HepG2 (cell line): ENCODE measurements around the gene R3HCC1L. TPM values are rescaled to one million over a fixed set of nuclear protein-coding genes. Genes with fewer than 3 reads are reported as not detected.

Source experiments
- ATAC-seq: fragments of 200-7000 bp; cut with Tn5 transposase; 3 replicates; pipeline ENCODE4 v1.9.1; 2020; ENCODE audit warnings: mild to moderate bottlenecking, moderate library complexity
- BruUV-seq: library from RNA; stranded (reverse); fragments of 400-500 nt; replicated peaks from 2 replicates; lab custom pipeline; 2021; lab: Mats Ljungman, UMichigan
- CTCF ChIA-PET: fragments of 300-600 bp; formaldehyde crosslinking; extraction: SDS; loops from one replicate; lab custom pipeline; 2021; ENCODE audit warnings: low total read pairs, inconsistent platforms, low intra/inter-chr PET ratio; lab: Yijun Ruan, JAX
- POLR2A ChIA-PET: fragments of 350-600 bp; sonication (Branson Sonifier 250); formaldehyde crosslinking; loops from one replicate; lab custom pipeline; 2020; ENCODE audit warnings: antibody characterized with exemption, inconsistent platforms; lab: Yijun Ruan, JAX
- DNase-seq: peaks from one replicate; pipeline ENCODE4 v3.0.0-alpha.2; 2015; ENCODE audit warnings: low spot score
- FAIRE-seq: peaks from 3 replicates; lab custom pipeline; 2011; peaks lifted over from hg19 to GRCh38; lab: Jason Lieb, UNC
- H2AFZ ChIP-seq: one replicate; pipeline ENCODE4 v1.6.1; 2011; ENCODE audit warnings: low read length, inconsistent platforms
- H3K27ac ChIP-seq: fragments of 300-600 bp; 3 replicates; pipeline ENCODE4 v1.8.0; 2011; ENCODE audit warnings: mixed run types, mild to moderate bottlenecking, mixed read lengths, low read length, inconsistent platforms; ENCODE audit not compliant: insufficient read depth; ENCODE audit errors: extremely low read length
- H3K27me3 ChIP-seq, 2 experiments: fragments of 200-600 bp in 1 of 2; 2 replicates in 1 of 2; 3 replicates in 1 of 2; pipeline versions ENCODE4 v1.6.0 to v1.8.0; 2011; ENCODE audit warnings: low read length in 2 of 2, mild to moderate bottlenecking in 2 of 2, moderate library complexity in 2 of 2, inconsistent platforms in 1 of 2; ENCODE audit not compliant: insufficient read depth in 2 of 2, control insufficient read depth in 1 of 2
- H3K36me3 ChIP-seq, 2 experiments: fragments of 200-600 bp in 1 of 2; replicated peaks in 1 of 2; 2 replicates in 1 of 2; 3 replicates in 1 of 2; pipeline versions ENCODE4 v1.5.1 to v1.8.0; 2011; ENCODE audit warnings: low read length in 2 of 2, inconsistent platforms in 1 of 2; ENCODE audit not compliant: insufficient read depth in 2 of 2, control insufficient read depth in 1 of 2
- H3K4me1 ChIP-seq: 2 replicates; pipeline ENCODE4 v1.5.1; 2012; ENCODE audit warnings: low read length, inconsistent platforms; ENCODE audit not compliant: insufficient read depth
- H3K4me2 ChIP-seq: 2 replicates; pipeline ENCODE4 v1.6.0; 2011; ENCODE audit warnings: low read depth, low read length, inconsistent platforms
- H3K4me3 ChIP-seq, 3 experiments: fragments of 200-600 bp in 1 of 3; sonication (generic), shearing (Covaris generic) in 1 of 3; replicated peaks in 1 of 3; 2 replicates each; pipeline ENCODE4 v1.5.1; 2011 to 2016; ENCODE audit warnings: low read length in 3 of 3, inconsistent platforms in 2 of 3, low read depth in 2 of 3, mild to moderate bottlenecking in 2 of 3, control low read depth in 1 of 3, mixed read lengths in 1 of 3; ENCODE audit not compliant: insufficient read depth in 1 of 3
- H3K79me2 ChIP-seq: one replicate; pipeline ENCODE4 v1.6.1; 2011; ENCODE audit warnings: low read length, inconsistent platforms; ENCODE audit not compliant: insufficient read depth
- H3K9ac ChIP-seq: 2 replicates; pipeline ENCODE4 v1.6.0; 2011; ENCODE audit warnings: mild to moderate bottlenecking, low read depth, low read length, inconsistent platforms; ENCODE audit not compliant: insufficient read depth
- H3K9me3 ChIP-seq: 2 replicates; pipeline ENCODE4 v1.5.1; 2012; ENCODE audit warnings: mild to moderate bottlenecking, low read length
- H4K20me1 ChIP-seq: 2 replicates; pipeline ENCODE4 v1.6.0; 2011; ENCODE audit warnings: inconsistent platforms, mild to moderate bottlenecking, low read length, moderate library complexity; ENCODE audit not compliant: insufficient read depth
- ATRX ChIP-seq: sonication (generic); formaldehyde crosslinking; IDR thresholded peaks from 2 replicates; pipeline ENCODE4 v1.4.0; 2020; ENCODE audit warnings: missing genetic modification reagents, borderline replicate concordance
- FOXP1 ChIP-seq, 2 experiments: fragments of 450-650 bp in 1 of 2; IDR thresholded peaks; 2 replicates each; pipeline ENCODE4 v1.6.1; 2017 to 2018; ENCODE audit warnings: antibody characterized with exemption in 1 of 2
- KAT2B ChIP-seq: fragments of 150-350 bp; IDR thresholded peaks from 2 replicates; pipeline ENCODE4 v1.6.1; 2014; ENCODE audit warnings: low read depth, low read length, borderline replicate concordance
- KDM1A ChIP-seq: IDR thresholded peaks from 2 replicates; pipeline ENCODE4 v1.6.1; 2016; ENCODE audit warnings: missing compliant biosample characterization
- PHB2 ChIP-seq: fragments of 450-650 bp; IDR thresholded peaks from 2 replicates; pipeline ENCODE4 v1.6.1; 2018; ENCODE audit not compliant: partially characterized antibody
- RNF2 ChIP-seq: fragments of 450-650 bp; conservative IDR thresholded peaks from 2 replicates; pipeline ENCODE4 v1.6.1; 2016; ENCODE audit warnings: low read depth
- TAF15 ChIP-seq: fragments of 200-400 bp; formaldehyde crosslinking; IDR thresholded peaks from one replicate; pipeline ENCODE4 v1.6.1; 2018; ENCODE audit warnings: mild to moderate bottlenecking, low read depth, low read length; ENCODE audit not compliant: poor library complexity, severe bottlenecking
- TOPORS ChIP-seq: sonication (generic); formaldehyde crosslinking; IDR thresholded peaks from 2 replicates; pipeline ENCODE4 v1.8.0; 2023; ENCODE audit warnings: mild to moderate bottlenecking, missing genetic modification reagents
- ZFP36 ChIP-seq: fragments of 150-350 bp; IDR thresholded peaks from 2 replicates; pipeline ENCODE4 v1.6.1; 2018; ENCODE audit warnings: borderline replicate concordance, low read length, low read depth; ENCODE audit not compliant: partially characterized antibody
- ZFX ChIP-seq: sonication (generic); formaldehyde crosslinking; IDR thresholded peaks from 2 replicates; pipeline ENCODE4 v1.4.0; 2020; ENCODE audit warnings: mild to moderate bottlenecking, low read depth, missing genetic modification reagents, moderate library complexity
- ZNF292 ChIP-seq: sonication (generic); formaldehyde crosslinking; IDR thresholded peaks from 2 replicates; pipeline ENCODE4 v1.8.1; 2022; ENCODE audit warnings: mild to moderate bottlenecking, low read depth, missing genetic modification reagents, borderline replicate concordance
- ZNF687 ChIP-seq: sonication (generic); formaldehyde crosslinking; IDR thresholded peaks from 2 replicates; pipeline ENCODE4 v1.5.1; 2020; ENCODE audit warnings: mild to moderate bottlenecking, missing genetic modification reagents, moderate library complexity
- ZNF709 ChIP-seq: sonication (generic); formaldehyde crosslinking; IDR thresholded peaks from 2 replicates; pipeline ENCODE4 v1.5.0; 2020; ENCODE audit warnings: mild to moderate bottlenecking, missing genetic modification reagents
- ZNF841 ChIP-seq: sonication (generic); formaldehyde crosslinking; IDR thresholded peaks from 2 replicates; pipeline ENCODE4 v1.8.1; 2023; ENCODE audit warnings: missing genetic modification reagents, borderline replicate concordance
- WGBS: methylation state at CpG from one replicate; pipeline ENCODE4 v1.1.6; 2017; ENCODE audit warnings: low lambda C conversion rate; 5-methylcytosine and 5-hydroxymethylcytosine counted together
- in situ Hi-C: cut with HindIII; loops from 2 replicates; pipeline ENCODE4 v1.10.0; 2017; ENCODE audit warnings: low pct_unique_long_range_greater_than_20kb; ENCODE audit not compliant: extremely low pct_ligation_motif_present
- intact Hi-C: fragments of 100-400 bp; cut with micrococcal nuclease; formaldehyde crosslinking; loops from one replicate; pipeline ENCODE4 v1.10.0; 2022; ENCODE audit not compliant: unreplicated experiment
- polyA plus RNA-seq, 8 experiments: library from polyadenylated mRNA; depleted of rRNA in 3 of 8; stranded (reverse) in 7 of 8; unstranded in 1 of 8; fragments of >200 nt; fragmentation: Illumina TruSeq in 4 of 8; extraction: Trizol in 4 of 8; gene quantifications; 2 replicates each; pipeline versions ENCODE4 v1.2.1 to v1.2.3, GENCODE V29; 2011 to 2016; ENCODE audit warnings: low read depth in 4 of 8, missing spikeins in 1 of 8, mixed read lengths in 1 of 8; ENCODE audit not compliant: insufficient read depth in 1 of 8
- total RNA-seq, 5 experiments: library from RNA; depleted of rRNA; stranded (reverse); fragments of >200 nt; fragmentation: Illumina TruSeq; extraction: Trizol; gene quantifications; 2 replicates each; pipeline ENCODE4 v1.2.3, GENCODE V29; 2016; ENCODE audit warnings: low read depth in 1 of 5

Gene R3HCC1L
- total and polyA plus RNA-seq, 2 of the 13 experiments (the other 11 are each of a cell fraction or from before 2014, with no cell fraction given) = 6.5 to 12.2 TPM

- no peak for TF ChIP-seq ZFX
- no peak for TF ChIP-seq KDM1A (CRISPR knock-in tag)
- no peak for TF ChIP-seq KAT2B
- no peak for TF ChIP-seq RNF2
- TF ChIP-seq ZFP36 = no peak
Observed at GRCh38 chr10:98286419-98286818, 152.0 kb downstream of the R3HCC1L start (continued).

- in situ Hi-C loops = no loop called here
- no peaks in the 10 kb centered on the region for H4K20me1 ChIP-seq
- FAIRE-seq = no peak
- BruUV-seq = no TSS peak
- no peak for TF ChIP-seq ZNF841 (CRISPR knock-in tag)
- TF ChIP-seq TOPORS = no peak
- no peak for TF ChIP-seq ZNF687
- TF ChIP-seq ZNF292 (CRISPR knock-in tag) = no peak
- no peak for TF ChIP-seq FOXP1 (IDR thresholded peaks at IDR 0.05)
- TF ChIP-seq FOXP1 (CRISPR knock-in tag; IDR thresholded peaks at IDR 0.05) = no peak
- no peak for TF ChIP-seq TAF15
- TF ChIP-seq ATRX = no peak
- TF ChIP-seq PHB2 = no peak
- no peak for TF ChIP-seq ZNF709 (CRISPR knock-in tag)
- ChIA-PET CTCF (no interaction called here), POLR2A (interaction anchor here (1.4 kb wide), 1 partner anchor 18 kb away, joined by 3 read pairs; no protein-coding TSS in a partner anchor)
- no peaks in the 10 kb centered on the region for H3K9me3 ChIP-seq
- H3K79me2 ChIP-seq = no peaks in the 10 kb centered on the region
- ATAC-seq = no peak
- no peak overlapping the region for H3K4me3 ChIP-seq
- intact Hi-C loops = no loop called here
- no peak overlapping the region for H3K4me2 ChIP-seq
- WGBS = 23% methylated on average over 5 of the region's 5 CpGs
- no peaks in the 10 kb centered on the region for H3K36me3 ChIP-seq
- DNase-seq = no peak
- no peaks in the 10 kb centered on the region for H3K4me1 ChIP-seq
- H3K27me3 ChIP-seq = peaks cover 0 to 55% of the 10 kb centered on the region in 2 experiments; a peak in 4 of 5 replicates
- H2AFZ ChIP-seq = no peak overlapping the region
- no peak overlapping the region for H3K9ac ChIP-seq
- H3K27ac ChIP-seq = no peak overlapping the region
Observed at GRCh38 chr10:98287321-98287720, 152.9 kb downstream of the R3HCC1L start.
